Ammon's horn (tissue), 1 donor: Measurements from ENCODE around the gene PROK2.
A peak's percentile ranks its signal among the peaks of the same experiment; 100 is the strongest.

Experiments used
- DNase-seq: peaks from one replicate; pipeline ENCODE4 v3.0.0-alpha.2; 2016; ENCODE audit warnings: low spot score

The PROK2 gene

DNA sequence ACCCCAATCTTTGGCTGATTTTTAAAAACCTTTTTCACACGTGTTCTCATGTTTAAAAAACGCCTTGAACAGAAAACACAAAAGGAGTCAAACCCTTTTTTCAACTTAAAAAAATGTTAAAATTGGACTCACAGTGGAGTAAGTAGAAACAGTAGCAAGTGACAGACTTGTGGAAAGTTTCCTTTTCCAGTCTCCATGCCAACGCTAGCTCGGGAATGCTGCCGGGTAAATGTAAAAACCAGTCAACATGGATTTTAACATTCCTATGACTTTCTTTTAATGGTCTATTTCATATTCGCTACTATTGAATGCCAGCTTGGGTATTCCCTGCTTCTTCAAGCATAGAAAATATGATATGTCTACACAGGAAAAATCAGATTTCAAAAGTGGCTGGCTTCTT is 1.6 kb upstream of the PROK2 start:
- no peak for DNase-seq

DNA sequence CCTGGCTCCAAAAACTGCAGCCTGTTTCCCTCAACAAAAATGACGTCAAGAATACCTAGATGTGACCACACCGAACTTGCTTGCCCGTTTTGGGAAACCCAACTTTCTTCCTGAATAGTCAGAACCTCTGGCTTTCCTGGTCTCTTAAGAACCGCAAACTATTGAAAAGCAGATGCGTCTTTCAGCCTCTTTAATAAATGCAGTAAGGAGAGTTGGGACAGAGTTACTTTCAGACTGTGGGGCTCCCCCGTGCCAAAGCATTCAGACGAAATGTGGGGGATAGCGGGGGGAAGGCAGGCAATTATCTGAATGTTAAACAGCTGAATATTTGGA is 1.2 kb upstream of the PROK2 start:
- no peak for DNase-seq

DNA sequence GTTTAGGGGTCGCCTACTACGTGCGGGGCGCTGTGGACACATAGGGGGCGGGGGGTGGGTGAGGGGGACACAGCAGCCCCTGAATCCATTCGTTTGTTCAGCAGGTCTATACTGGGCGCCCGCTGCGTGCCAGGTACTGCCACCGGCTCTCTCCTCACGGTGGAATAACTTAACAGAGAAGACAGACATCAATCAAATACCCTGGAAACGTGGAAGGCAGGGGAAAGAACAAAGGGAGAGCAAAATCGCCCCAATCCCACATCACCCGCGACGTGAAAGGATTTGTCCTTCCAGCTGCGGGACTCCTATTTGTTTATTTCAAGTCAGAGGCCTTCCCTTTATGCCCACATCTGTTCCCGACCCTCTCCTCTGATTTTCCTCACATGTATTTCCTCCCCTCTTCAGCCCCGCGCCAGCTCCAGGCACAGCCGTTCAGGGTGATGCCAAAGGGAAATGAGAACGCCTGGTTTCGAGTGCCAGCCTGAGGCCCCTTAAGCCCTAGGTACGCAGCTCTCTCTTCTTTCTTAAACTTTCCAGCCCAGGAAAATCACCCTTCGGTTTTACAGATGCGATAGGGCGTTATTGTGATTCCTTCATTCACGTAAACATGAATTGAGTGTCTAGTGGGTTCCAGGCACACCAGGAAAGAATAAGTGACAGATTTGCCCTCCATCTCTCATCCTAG is 726 bp upstream of the PROK2 start:
- no peak for DNase-seq

GRCh38 chr3:71784201-71784913 is 591 bp downstream of the PROK2 start:
- DNase-seq = no peak

DNA sequence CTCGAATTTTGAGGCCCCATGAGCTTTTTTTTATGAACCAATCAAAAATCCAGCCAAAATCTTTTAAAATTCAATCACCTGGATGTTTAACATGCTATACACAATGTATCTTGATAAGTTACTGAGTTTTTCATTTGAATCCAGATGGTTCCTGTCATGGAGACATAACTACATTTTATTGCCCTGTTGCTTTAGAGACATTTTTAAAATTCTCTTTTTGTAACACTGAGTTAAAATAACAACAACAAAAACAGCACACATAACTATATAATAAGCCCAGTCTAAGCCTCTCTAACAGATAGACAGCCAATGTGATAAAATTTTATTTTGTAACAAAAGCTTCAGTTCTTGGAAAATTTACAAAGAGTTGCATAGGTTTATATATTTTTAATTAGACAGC is 1.8 kb downstream of the PROK2 start:
- DNase-seq = no peak

GRCh38 chr3:71780430-71780829 is 4.5 kb downstream of the PROK2 start:
- DNase-seq = no peak

- no peak for DNase-seq
Measured at GRCh38 chr3:71779674-71780377, 5.1 kb downstream of the PROK2 start.

- no peak for DNase-seq
Measured at GRCh38 chr3:71778353-71778752, 6.6 kb downstream of the PROK2 start.

- DNase-seq = no peak
Measured at GRCh38 chr3:71776538-71776937, 8.4 kb downstream of the PROK2 start.

- DNase-seq = no peak
Measured at GRCh38 chr3:71771884-71772283, 13.1 kb downstream of the PROK2 start.

DNA sequence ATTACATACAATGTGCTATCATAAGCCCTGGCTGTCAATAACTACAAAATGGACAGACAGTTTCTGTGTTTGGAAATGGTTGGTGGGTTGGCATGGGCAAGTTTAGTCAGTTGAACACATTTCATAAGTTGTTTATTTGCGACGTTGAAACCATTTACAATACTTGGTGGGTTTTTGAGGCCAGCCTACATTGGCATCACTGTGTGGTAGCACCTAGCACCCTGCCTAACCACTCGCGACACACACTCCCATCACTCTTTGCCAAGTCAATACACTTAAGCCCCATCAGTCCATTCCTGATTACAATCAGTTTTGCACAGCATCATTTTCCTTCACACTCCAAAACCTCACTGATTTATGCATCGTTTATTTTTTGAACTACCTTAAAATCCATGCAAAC is 13.8 kb downstream of the PROK2 start:
- DNase-seq = no peak

DNA sequence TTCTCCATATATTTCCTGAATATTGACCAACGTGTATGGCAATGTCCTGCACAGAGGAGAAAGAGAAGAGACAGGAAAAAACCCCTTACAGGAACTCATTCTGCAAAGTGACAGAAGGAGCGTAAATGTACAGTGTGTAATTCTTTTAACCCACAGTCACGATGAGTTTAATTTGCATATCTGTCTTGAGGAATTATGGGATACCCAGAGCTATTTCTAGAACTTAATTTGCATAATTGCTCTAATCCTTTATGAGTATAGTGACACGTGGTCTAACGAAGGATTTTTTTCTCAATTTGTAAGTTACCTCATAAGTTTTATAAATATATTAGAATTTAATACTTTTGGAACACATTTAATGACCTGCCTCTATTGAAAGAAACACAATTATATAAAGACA is 21.5 kb downstream of the PROK2 start:
- no peak for DNase-seq

DNA sequence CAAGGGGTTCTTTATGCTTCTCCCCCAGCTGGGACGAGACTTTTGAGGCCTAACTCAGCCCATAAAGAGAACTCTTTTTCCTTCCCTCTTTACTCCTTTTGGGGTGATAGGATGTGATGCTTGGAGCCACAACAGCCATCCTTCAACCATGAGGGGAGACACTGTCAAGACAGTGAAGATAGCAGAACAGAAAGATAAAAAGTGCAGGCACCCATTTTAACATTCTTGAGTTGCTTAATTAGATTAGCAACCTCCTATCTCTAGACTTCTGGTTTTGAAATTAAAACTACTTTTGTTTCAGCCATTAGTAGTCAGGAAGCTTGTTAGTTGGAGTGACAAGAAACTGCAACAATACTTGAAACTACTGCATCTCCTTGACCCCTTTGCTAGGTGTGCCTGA is 24.8 kb downstream of the PROK2 start:
- no peak for DNase-seq

- no peak for DNase-seq
Measured at GRCh38 chr3:71759401-71759800, 25.5 kb downstream of the PROK2 start.

DNA sequence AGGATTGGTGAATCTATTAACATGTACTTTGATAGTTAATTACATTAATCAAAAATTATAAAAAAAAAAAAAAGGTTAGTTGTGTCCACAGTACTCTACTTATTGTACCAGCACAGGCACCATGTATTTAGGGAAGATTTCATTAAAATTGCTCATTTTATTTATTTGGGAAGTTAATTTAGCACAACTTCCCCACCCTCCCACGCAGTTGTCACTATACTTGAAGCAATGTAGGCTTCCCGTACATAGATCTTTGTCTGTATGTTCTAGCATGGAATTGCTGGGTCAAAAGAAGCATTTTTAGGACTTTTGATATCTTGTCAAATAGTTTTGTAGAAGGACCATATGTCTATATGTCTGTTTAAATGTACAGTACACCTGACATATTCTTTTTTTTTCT is 26.9 kb downstream of the PROK2 start:
- DNase-seq = no peak

- no peak for DNase-seq
Measured at GRCh38 chr3:71754610-71755253, 30.2 kb downstream of the PROK2 start.

- DNase-seq = peak; percentile 12
Measured at GRCh38 chr3:71753701-71754609, 31.0 kb downstream of the PROK2 start, which contains the start of gene GPR27. TSS of gene GPR27 (plus strand) at chr3:71753855. CDS start at chr3:71754050, 195 bp downstream.

DNA sequence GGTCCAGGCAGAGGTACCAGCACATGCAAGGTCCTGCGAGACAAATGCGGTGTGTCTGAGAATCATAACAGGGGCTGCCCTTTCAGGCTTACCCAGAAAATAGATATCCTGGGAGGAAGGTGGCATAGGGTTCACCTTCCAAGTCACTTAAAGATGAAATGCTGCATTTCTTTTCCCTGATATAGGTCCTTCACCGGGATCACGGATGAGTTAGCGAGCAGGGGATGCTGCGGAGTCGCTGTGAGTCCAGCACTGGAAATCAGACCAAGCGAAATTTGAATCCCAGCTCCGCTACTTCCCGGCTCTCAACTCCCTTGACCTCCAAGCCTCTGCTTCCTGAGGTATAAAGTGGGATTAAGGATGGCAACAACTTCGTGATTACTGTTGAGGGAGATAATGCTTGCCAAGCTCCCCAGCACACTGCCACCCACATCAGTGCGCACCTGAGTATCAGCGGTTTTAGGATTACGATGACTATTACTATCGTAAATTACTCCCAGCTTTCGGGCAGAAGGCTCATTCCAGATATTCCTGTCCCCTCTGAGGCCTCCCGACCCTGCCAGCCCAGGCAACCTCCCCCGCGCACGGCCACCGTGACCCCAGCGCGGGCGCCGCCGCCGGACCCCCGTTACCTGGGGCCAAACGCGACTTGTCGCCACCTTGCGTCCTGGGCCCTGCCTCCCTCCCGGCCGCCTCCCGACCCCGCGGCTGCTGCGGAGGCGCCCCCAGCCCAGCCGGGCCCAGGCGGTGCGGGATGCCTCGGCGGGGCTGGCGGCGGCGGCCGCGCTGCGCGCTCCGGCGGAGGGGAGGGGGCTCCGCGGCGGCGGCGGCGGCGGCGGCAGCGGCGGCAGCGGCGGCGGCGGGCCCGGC is 31.9 kb downstream of the PROK2 start:
- DNase-seq = no peak

DNA sequence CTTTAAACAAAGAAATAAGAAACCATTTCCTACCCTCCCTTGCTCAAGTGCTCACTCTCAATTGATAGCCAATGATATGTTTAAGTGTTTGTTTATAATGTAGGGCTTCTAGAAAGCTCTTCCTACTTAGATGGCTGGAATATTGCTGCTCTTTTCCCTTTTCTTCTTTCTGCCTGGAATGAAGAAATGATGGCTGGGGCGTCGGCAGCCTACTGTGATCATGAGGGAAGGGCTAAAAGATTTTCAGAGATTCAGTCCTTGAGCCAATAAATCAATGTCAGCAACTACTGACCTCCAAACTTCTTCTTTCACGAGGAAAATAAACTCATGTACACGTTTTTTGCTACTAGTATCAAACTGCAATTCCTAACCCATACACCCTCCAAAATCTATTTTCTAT is 33.3 kb downstream of the PROK2 start:
- DNase-seq = no peak

DNA sequence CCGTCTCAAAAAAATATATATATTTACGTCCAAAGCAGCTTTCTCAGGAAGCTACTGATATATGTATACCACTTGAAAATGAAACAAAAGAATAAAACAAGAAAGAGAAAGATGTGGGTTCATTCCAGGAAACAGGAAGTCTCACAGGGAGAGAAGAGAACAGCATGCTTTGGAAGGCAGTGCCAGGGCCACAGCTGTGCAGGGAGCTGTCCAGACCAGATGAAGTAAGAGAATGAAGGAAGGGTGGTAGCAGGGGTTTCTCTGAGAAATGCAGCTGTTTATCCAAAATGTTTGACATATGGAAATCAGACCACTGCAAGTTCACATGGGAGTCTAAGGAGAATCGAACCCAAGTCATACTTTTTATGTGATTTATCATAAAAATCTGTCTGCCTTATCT is 40.2 kb downstream of the PROK2 start:
- DNase-seq = no peak

GRCh38 chr3:71742621-71743020 is 42.3 kb downstream of the PROK2 start:
- DNase-seq = no peak
